DND-41 (cell line): ENCODE measurements around the gene STK32B.
A peak's percentile ranks its signal among the peaks of the same experiment; 100 is the strongest.

Experiments
- ATAC-seq: fragments of 200-7000 bp; cut with Tn5 transposase; 3 replicates; pipeline ENCODE4 v1.9.1; 2021; ENCODE audit warnings: low read depth; ENCODE audit not compliant: insufficient read depth
- DNase-seq: peaks from one replicate; pipeline ENCODE4 v3.0.0-alpha.2; 2020
- H2AFZ ChIP-seq: 2 replicates; pipeline ENCODE4 v1.6.0; 2012; ENCODE audit warnings: low read depth, low read length
- H3K27ac ChIP-seq: 2 replicates; pipeline ENCODE4 v1.5.1; 2012; ENCODE audit warnings: low read length, inconsistent platforms
- H3K27me3 ChIP-seq: fragments of 200-600 bp; sonication (generic); 2 replicates; pipeline ENCODE4 v1.6.0; 2012; ENCODE audit warnings: low read length, mild to moderate bottlenecking, inconsistent platforms; ENCODE audit not compliant: insufficient read depth, poor library complexity
- H3K36me3 ChIP-seq: 2 replicates; pipeline ENCODE4 v1.5.1; 2012; ENCODE audit warnings: low read length, inconsistent platforms; ENCODE audit not compliant: insufficient read depth
- H3K4me1 ChIP-seq: 2 replicates; pipeline ENCODE4 v1.5.1; 2012; ENCODE audit warnings: mild to moderate bottlenecking, low read length; ENCODE audit not compliant: insufficient read depth
- H3K4me2 ChIP-seq: 2 replicates; pipeline ENCODE4 v1.6.0; 2012; ENCODE audit warnings: mild to moderate bottlenecking, moderate library complexity, low read length, inconsistent platforms; ENCODE audit not compliant: insufficient read depth
- H3K4me3 ChIP-seq, 2 experiments: fragments of 200-600 bp in 1 of 2; shearing (Covaris generic) in 1 of 2; 2 replicates each; pipeline ENCODE4 v1.5.1; 2012 to 2016; ENCODE audit warnings: inconsistent platforms in 2 of 2, low read length in 2 of 2, mild to moderate bottlenecking in 2 of 2, low read depth in 1 of 2, moderate library complexity in 1 of 2
- H3K79me2 ChIP-seq: 2 replicates; pipeline ENCODE4 v1.6.0; 2012; ENCODE audit warnings: low read length, inconsistent platforms; ENCODE audit not compliant: insufficient read depth
- H3K9ac ChIP-seq: 2 replicates; pipeline ENCODE4 v1.6.0; 2012; ENCODE audit warnings: low read depth, mild to moderate bottlenecking, inconsistent platforms, low read length, moderate library complexity
- H3K9me3 ChIP-seq: 2 replicates; pipeline ENCODE4 v1.5.1; 2012; ENCODE audit warnings: low read length, moderate library complexity, mild to moderate bottlenecking, inconsistent platforms; ENCODE audit not compliant: insufficient read depth, severe bottlenecking
- H4K20me1 ChIP-seq: 2 replicates; pipeline ENCODE4 v1.6.0; 2012; ENCODE audit warnings: low read length; ENCODE audit not compliant: insufficient read depth
- CTCF ChIP-seq: IDR thresholded peaks from 2 replicates; pipeline ENCODE4 v1.5.1; 2012; ENCODE audit warnings: borderline replicate concordance, low read length, moderate library complexity, mild to moderate bottlenecking; ENCODE audit not compliant: poor library complexity, severe bottlenecking; ENCODE audit errors: extremely low read depth
- EZH2 ChIP-seq: IDR thresholded peaks from 3 replicates; pipeline ENCODE4 v1.6.1; 2012; ENCODE audit warnings: borderline replicate concordance, low read depth, mild to moderate bottlenecking, moderate library complexity, low read length, inconsistent platforms; ENCODE audit not compliant: severe bottlenecking

Gene STK32B

DNA sequence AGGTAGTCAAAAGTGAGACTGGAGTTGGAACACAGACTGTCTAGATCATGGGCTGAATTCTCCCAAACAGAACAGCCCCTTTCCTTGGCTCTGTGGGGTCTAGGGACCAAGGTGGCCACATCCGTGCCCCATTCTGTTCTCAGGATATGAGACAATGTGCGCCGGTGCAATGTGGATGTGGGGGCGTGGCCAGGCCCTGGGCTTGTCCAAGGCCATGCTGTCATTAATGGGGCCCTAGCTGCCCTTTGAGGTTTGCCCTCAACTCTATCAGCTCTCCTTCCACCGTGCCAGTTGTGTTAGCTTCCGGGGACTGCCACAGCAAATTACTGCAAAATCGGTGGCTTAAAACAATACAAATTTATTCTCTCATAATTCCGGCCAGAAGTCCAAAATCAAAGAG lies 344.5 kb downstream of the STK32B start:
- no peak overlapping the region for H2AFZ ChIP-seq
- no peaks in the 10 kb centered on the region for H3K9me3 ChIP-seq
- H3K36me3 ChIP-seq: no peaks in the 10 kb centered on the region
- no peaks in the 10 kb centered on the region for H4K20me1 ChIP-seq
- no peak for TF ChIP-seq CTCF
- H3K4me2 ChIP-seq: no peak overlapping the region
- DNase-seq (no peak), ATAC-seq (no peak)
- no peaks in the 10 kb centered on the region for H3K27me3 ChIP-seq
- no peak overlapping the region for H3K4me3 ChIP-seq
- H3K9ac ChIP-seq: no peak overlapping the region
- no peaks in the 10 kb centered on the region for H3K4me1 ChIP-seq
- no peaks in the 10 kb centered on the region for H3K79me2 ChIP-seq
- no peak overlapping the region for H3K27ac ChIP-seq

GRCh38 chr4:5398056-5398455 lies 346.8 kb downstream of the STK32B start:
- H3K79me2 ChIP-seq: no peaks in the 10 kb centered on the region
- no peaks in the 10 kb centered on the region for H3K27me3 ChIP-seq
- no peak overlapping the region for H3K4me3 ChIP-seq
- ATAC-seq: no peak
- no peaks in the 10 kb centered on the region for H3K4me1 ChIP-seq
- no peak overlapping the region for H3K4me2 ChIP-seq
- H3K36me3 ChIP-seq: no peaks in the 10 kb centered on the region
- no peak overlapping the region for H3K9ac ChIP-seq
- DNase-seq: no peak
- TF ChIP-seq CTCF (no peak), EZH2 (no peak)
- H4K20me1 ChIP-seq: no peaks in the 10 kb centered on the region
- no peak overlapping the region for H2AFZ ChIP-seq
- no peak overlapping the region for H3K27ac ChIP-seq
- H3K9me3 ChIP-seq: no peaks in the 10 kb centered on the region

DNA sequence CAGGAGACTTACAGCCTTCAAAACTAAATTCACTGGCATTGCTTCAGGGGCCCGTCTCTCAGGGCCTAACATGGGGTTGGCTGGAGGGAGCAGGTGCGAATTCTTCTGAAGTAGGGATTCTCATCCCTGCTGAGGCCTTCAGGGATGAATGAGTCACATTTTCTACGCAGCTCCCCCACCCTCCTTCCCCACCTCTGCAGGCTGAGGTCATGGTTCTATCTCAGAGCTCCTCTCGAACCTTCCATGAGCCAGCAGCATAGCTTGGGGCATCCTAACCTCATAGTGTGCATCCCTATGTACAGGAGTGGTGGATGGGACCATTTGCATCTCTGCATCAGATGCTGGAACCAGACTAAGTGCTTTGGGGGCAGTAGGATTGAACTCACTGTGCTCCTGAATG lies 347.8 kb downstream of the STK32B start:
- no peak overlapping the region for H3K4me3 ChIP-seq
- H4K20me1 ChIP-seq: no peaks in the 10 kb centered on the region
- DNase-seq (no peak), ATAC-seq (no peak)
- peaks cover 1% of the 10 kb centered on the region for H3K9me3 ChIP-seq
- no peak overlapping the region for H3K27ac ChIP-seq
- no peak overlapping the region for H3K4me2 ChIP-seq
- H3K27me3 ChIP-seq: no peaks in the 10 kb centered on the region
- H2AFZ ChIP-seq: no peak overlapping the region
- no peaks in the 10 kb centered on the region for H3K36me3 ChIP-seq
- TF ChIP-seq EZH2 (no peak), CTCF (no peak)
- no peaks in the 10 kb centered on the region for H3K4me1 ChIP-seq
- no peaks in the 10 kb centered on the region for H3K79me2 ChIP-seq
- H3K9ac ChIP-seq: no peak overlapping the region

GRCh38 chr4:5399790-5400421 lies 348.6 kb downstream of the STK32B start:
- peak; percentile 45 for TF ChIP-seq CTCF
- TF ChIP-seq EZH2: no peak
- H3K79me2 ChIP-seq: no peaks in the 10 kb centered on the region
- H3K4me3 ChIP-seq: no peak overlapping the region
- H3K4me1 ChIP-seq: no peaks in the 10 kb centered on the region
- H3K27ac ChIP-seq: no peak overlapping the region
- H3K36me3 ChIP-seq: no peaks in the 10 kb centered on the region
- no peak overlapping the region for H2AFZ ChIP-seq
- no peak overlapping the region for H3K4me2 ChIP-seq
- peaks cover 3% of the 10 kb centered on the region for H3K9me3 ChIP-seq
- no peaks in the 10 kb centered on the region for H3K27me3 ChIP-seq
- DNase-seq: no peak
- no peak for ATAC-seq
- H4K20me1 ChIP-seq: no peaks in the 10 kb centered on the region
- H3K9ac ChIP-seq: no peak overlapping the region
